ENCODE data around the gene CFAP100. TPM values are rescaled to one million over a fixed set of nuclear protein-coding genes. Genes with fewer than 3 reads are reported as not detected.
A peak's percentile ranks its signal among the peaks of the same experiment; 100 is the strongest.

The CFAP100 gene
- total and polyA plus RNA-seq, 10 of the 15 experiments (the other 5 are each of a cell fraction or from before 2014, with no cell fraction given), result 0.04 to 0.27 TPM; not detected in 8

- no peak for TF ChIP-seq ETV6 (conservative IDR thresholded peaks at IDR 0.05 in 1 of 2, IDR thresholded peaks at IDR 0.05 in 1 of 2; ENCODE audit: borderline replicate concordance in 1 of 2, low read depth in 1 of 2)
- TF ChIP-seq PML (IDR thresholded peaks at IDR 0.05; ENCODE audit: low read length), result no peak
Observed at GRCh38 chr3:126381966-126382365, 12.7 kb upstream of the CFAP100 start (continued).

- ChIA-PET POLR2A (no interaction called here), CTCF (interaction anchor here (0.6 to 1.6 kb wide), 5 partner anchors 24 to 1319 kb away, joined by 3 to 5 read pairs (median 3); no protein-coding TSS in a partner anchor), SMC1A (ENCODE audit: uncharacterized antibody, unreplicated experiment) (interaction anchor here (0.9 kb wide), 1 partner anchor 255 kb away, joined by 5 read pairs; no protein-coding TSS in a partner anchor), RAD21 (ENCODE audit: unreplicated experiment) (interaction anchor here (0.8 to 1.4 kb wide), 3 partner anchors 19 to 460 kb away, joined by 3 to 4 read pairs (median 3); no protein-coding TSS in a partner anchor)
- H3K79me2 ChIP-seq (ENCODE audit: control insufficient read depth, insufficient read depth, low read length), result no peaks in the 10 kb centered on the region
- WGBS (ENCODE audit: insufficient coverage, insufficient replicate concordance, low lambda C conversion rate, missing lambda C conversion rate), result 12% methylated on average over 47 of the region's 58 CpGs
- no peak overlapping the region for H3K4me3 ChIP-seq
- ATAC-seq (peak; percentile 99), DNase-seq (ENCODE audit: low read depth, low spot score) (no peak), FAIRE-seq (no peak)
- no TSS peak for BruUV-seq (replicated peaks)
- no peak overlapping the region for H3K27ac ChIP-seq (ENCODE audit: control insufficient read depth, insufficient read depth)
- H3K4me2 ChIP-seq (ENCODE audit: control insufficient read depth, insufficient read depth), result peak overlapping the region; percentile 64; the same call in 1 of the 2 replicates
- H3K27me3 ChIP-seq (replicated peaks in 1 of 2; ENCODE audit: control insufficient read depth in 2 of 2, insufficient read depth in 2 of 2, low read length in 1 of 2), result peaks cover 0 to 3% of the 10 kb centered on the region in 2 experiments; a peak in 2 of 4 replicates
- no peak overlapping the region for H3K9ac ChIP-seq (ENCODE audit: control insufficient read depth, insufficient read depth, low read length)
- H2AFZ ChIP-seq (ENCODE audit: control insufficient read depth, low read depth, low read length), result no peak overlapping the region
- H3K9me3 ChIP-seq (replicated peaks; ENCODE audit: control insufficient read depth, insufficient read depth, low read length), result no peaks in the 10 kb centered on the region
- H4K20me1 ChIP-seq (ENCODE audit: control insufficient read depth, insufficient read depth), result no peaks in the 10 kb centered on the region
- no peaks in the 10 kb centered on the region for H3K36me3 ChIP-seq (ENCODE audit: control insufficient read depth in 2 of 2, insufficient read depth in 2 of 2, low read length in 1 of 2)
- intact Hi-C loops (cut with micrococcal nuclease; ENCODE audit: unreplicated experiment), result loop anchor here (1.0 to 5.0 kb wide), 3 partner anchors 132 to 255 kb away; no protein-coding TSS in a partner anchor
- in situ Hi-C loops (cut with MboI), result loop anchor here (25.0 kb wide), 1 partner anchor 102 kb away; no protein-coding TSS in a partner anchor
- H3K4me1 ChIP-seq (ENCODE audit: control insufficient read depth, insufficient read depth, low read length), result peaks cover 13% of the 10 kb centered on the region
- TF ChIP-seq NR2F1 (conservative IDR thresholded peaks at IDR 0.05), result peak; percentile 36; the same call in 1 of the 2 replicates
- no peak for TF ChIP-seq ETV6 (conservative IDR thresholded peaks at IDR 0.05 in 1 of 2, IDR thresholded peaks at IDR 0.05 in 1 of 2; ENCODE audit: borderline replicate concordance in 1 of 2, low read depth in 1 of 2)
- 0 out of 2 replicates have a peak, but pooled peaks have one; percentile 27 for TF ChIP-seq BACH1 (IDR thresholded peaks at IDR 0.05; ENCODE audit: borderline replicate concordance)
- TF ChIP-seq POU2F2 (IDR thresholded peaks at IDR 0.05; ENCODE audit: borderline replicate concordance, low read depth, low read length), result no peak
- TF ChIP-seq RB1 (IDR thresholded peaks at IDR 0.05; ENCODE audit: borderline replicate concordance), result peak; percentile 39; the same call in 1 of the 2 replicates
- no peak for TF ChIP-seq WRNIP1 (IDR thresholded peaks at IDR 0.05; ENCODE audit: borderline replicate concordance, low read depth, low read length)
- peak; percentile 65; the same call in 1 of the 2 replicates for TF ChIP-seq GATAD2B (conservative IDR thresholded peaks at IDR 0.05; ENCODE audit: low read depth)
- no peak for TF ChIP-seq MLLT1 (IDR thresholded peaks at IDR 0.05)
- TF ChIP-seq ZNF592 (IDR thresholded peaks at IDR 0.05), result peak; percentile 87
- no peak for TF ChIP-seq HCFC1 (IDR thresholded peaks at IDR 0.05; ENCODE audit: low read length)
- no peak for TF ChIP-seq TCF12 (IDR thresholded peaks at IDR 0.05; ENCODE audit: low read depth, low read length)
- peak; percentile 38; the same call in 1 of the 2 replicates for TF ChIP-seq YY1 (IDR thresholded peaks at IDR 0.05; ENCODE audit: low read depth, low read length)
- TF ChIP-seq ZSCAN29 (IDR thresholded peaks at IDR 0.05), result no peak
- TF ChIP-seq USF2 (IDR thresholded peaks at IDR 0.05; ENCODE audit: borderline replicate concordance, low read depth, low read length), result no peak
Observed at GRCh38 chr3:126389112-126389793, 5.5 kb upstream of the CFAP100 start.

Data from GM12878 (cell line).